ENCODE data around the gene IRS4. TPM values are rescaled to one million over a fixed set of nuclear protein-coding genes. Genes with fewer than 3 reads are reported as not detected.

IRS4 gene
- total RNA-seq, 1 donor from 2014 or later = 1.8 TPM

DNA sequence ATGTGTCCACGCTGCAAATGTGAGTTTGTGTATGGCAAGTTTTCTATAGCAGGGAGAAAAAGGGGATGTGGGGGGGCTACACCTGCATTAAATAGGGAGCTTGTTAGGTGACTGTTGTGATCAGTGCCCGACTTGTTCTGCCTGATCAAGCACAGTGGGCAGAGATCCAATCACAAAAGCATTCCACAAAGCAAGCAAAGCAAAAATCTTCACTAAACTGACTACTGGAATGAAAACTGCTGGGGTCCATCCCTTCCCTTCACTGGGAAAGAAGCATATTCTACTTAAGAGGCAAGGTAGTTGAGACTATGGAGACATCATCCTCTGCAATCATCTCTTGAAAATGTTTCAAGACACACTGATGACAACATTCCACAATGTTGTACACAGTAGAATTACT, 5.2 kb downstream of the IRS4 start:
- no peak for DNase-seq (ENCODE audit: low spot score)
- Mint-ChIP-seq H3K27ac (ENCODE audit: unreplicated experiment) (no peak overlapping the region), H3K27me3 (ENCODE audit: unreplicated experiment) (peaks cover 4% of the 10 kb centered on the region), H3K9me3 (ENCODE audit: unreplicated experiment) (no peaks in the 10 kb centered on the region), H3K36me3 (ENCODE audit: low read depth, unreplicated experiment) (no peaks in the 10 kb centered on the region), H3K4me3 (ENCODE audit: unreplicated experiment) (no peak overlapping the region), H3K4me1 (ENCODE audit: unreplicated experiment) (no peaks in the 10 kb centered on the region)
- TF ChIP-seq, protein P1, sequence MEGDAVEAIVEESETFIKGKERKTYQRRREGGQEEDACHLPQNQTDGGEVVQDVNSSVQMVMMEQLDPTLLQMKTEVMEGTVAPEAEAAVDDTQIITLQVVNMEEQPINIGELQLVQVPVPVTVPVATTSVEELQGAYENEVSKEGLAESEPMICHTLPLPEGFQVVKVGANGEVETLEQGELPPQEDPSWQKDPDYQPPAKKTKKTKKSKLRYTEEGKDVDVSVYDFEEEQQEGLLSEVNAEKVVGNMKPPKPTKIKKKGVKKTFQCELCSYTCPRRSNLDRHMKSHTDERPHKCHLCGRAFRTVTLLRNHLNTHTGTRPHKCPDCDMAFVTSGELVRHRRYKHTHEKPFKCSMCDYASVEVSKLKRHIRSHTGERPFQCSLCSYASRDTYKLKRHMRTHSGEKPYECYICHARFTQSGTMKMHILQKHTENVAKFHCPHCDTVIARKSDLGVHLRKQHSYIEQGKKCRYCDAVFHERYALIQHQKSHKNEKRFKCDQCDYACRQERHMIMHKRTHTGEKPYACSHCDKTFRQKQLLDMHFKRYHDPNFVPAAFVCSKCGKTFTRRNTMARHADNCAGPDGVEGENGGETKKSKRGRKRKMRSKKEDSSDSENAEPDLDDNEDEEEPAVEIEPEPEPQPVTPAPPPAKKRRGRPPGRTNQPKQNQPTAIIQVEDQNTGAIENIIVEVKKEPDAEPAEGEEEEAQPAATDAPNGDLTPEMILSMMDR (IDR thresholded peaks at IDR 0.05; ENCODE audit: unreplicated experiment) = no peak

DNA sequence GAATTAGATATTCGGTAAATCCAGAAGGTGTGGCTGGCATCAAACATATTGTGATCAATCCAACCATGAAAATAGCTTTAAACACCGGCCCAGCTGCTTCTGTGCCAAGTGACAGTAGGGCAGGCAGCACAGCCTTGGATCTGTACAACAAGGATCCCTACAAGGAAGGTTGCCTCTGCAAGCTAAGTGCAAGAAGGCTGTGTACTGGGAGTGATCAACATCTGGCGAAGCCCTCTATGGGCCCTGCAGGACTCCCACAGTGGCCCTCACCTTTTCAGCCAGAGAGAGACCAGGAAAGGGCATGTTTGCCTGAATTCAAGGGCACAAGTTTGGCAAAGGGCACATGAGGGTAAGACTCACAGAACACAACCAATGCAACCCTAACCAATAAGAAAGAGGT, 9.6 kb downstream of the IRS4 start:
- no peaks in the 10 kb centered on the region for H3K36me3 Mint-ChIP-seq (ENCODE audit: low read depth, unreplicated experiment)
- H3K4me1 Mint-ChIP-seq (ENCODE audit: unreplicated experiment) = no peaks in the 10 kb centered on the region
- no peak overlapping the region for H3K27ac Mint-ChIP-seq (ENCODE audit: unreplicated experiment)
- DNase-seq (ENCODE audit: low spot score) = no peak
- TF ChIP-seq, protein P1 (IDR thresholded peaks at IDR 0.05; ENCODE audit: unreplicated experiment) = no peak
- H3K4me3 Mint-ChIP-seq (ENCODE audit: unreplicated experiment) = no peak overlapping the region
- H3K9me3 Mint-ChIP-seq (ENCODE audit: unreplicated experiment) = no peaks in the 10 kb centered on the region
- no peaks in the 10 kb centered on the region for H3K27me3 Mint-ChIP-seq (ENCODE audit: unreplicated experiment)

DNA sequence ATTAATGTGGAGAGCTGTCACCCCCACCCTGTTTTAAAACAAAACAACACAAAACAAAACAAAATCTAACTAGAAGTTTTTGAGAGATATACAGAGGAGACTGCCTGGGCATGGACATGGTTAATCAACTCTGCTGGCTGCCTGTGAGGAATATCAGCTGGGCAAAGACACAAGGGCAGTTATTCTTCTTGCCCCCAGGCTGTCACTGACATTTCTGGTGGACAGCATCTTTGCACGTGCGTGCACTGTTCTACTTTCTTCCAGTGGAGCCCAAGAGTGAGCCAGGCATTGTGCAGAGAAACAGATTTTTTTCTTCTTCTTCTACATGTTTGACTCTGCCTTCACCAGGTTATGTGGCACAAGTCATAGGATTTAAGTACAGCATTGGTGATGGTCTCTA, 13.8 kb downstream of the IRS4 start:
- Mint-ChIP-seq H3K4me1 (ENCODE audit: unreplicated experiment) (no peaks in the 10 kb centered on the region), H3K27me3 (ENCODE audit: unreplicated experiment) (no peaks in the 10 kb centered on the region), H3K9me3 (ENCODE audit: unreplicated experiment) (no peaks in the 10 kb centered on the region), H3K36me3 (ENCODE audit: low read depth, unreplicated experiment) (no peaks in the 10 kb centered on the region), H3K4me3 (ENCODE audit: unreplicated experiment) (no peak overlapping the region), H3K27ac (ENCODE audit: unreplicated experiment) (no peak overlapping the region)
- no peak for DNase-seq (ENCODE audit: low spot score)
- TF ChIP-seq, protein P1 (IDR thresholded peaks at IDR 0.05; ENCODE audit: unreplicated experiment) = no peak

DNA sequence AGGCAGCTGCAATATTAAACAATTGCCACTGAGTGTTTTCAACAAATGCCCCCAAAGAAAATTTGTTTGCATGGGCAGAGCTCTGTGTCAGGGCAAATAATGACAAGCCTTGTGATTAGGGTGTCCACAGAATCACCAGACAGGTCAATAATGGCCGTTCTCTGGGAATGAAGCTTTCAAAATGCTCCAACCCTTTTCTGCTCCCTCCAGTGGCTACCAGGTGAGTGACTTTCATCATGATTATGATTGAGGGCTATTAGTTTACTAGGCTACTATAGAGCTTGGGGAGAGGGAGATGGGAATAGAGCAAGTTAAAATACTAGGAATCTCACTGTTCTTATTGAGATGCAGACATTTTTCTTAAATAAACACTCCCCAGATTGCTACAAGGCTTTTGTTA, 23.5 kb downstream of the IRS4 start:
- Mint-ChIP-seq H3K4me1 (ENCODE audit: unreplicated experiment) (no peaks in the 10 kb centered on the region), H3K27me3 (ENCODE audit: unreplicated experiment) (no peaks in the 10 kb centered on the region)

DNA sequence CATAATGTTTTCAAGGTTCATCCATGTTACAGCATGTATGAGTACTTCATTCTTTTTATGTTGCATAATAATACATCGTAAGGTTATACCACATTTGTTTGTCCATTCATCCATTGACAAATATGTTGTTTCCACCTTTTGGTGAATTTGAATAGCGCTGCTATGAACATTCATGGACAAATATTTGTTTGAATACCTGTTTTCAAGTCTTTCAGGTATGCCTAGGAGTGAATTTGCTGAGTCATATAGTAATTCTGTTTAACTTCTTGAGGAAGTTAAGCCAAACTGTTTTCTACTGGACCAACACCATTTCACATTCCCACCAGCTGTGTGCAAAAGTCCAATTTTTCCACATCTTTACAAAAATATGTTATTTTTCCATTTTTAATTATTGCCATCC, 31.5 kb downstream of the IRS4 start:
- H3K36me3 Mint-ChIP-seq (ENCODE audit: low read depth, unreplicated experiment) = no peaks in the 10 kb centered on the region
- no peak overlapping the region for H3K27ac Mint-ChIP-seq (ENCODE audit: unreplicated experiment)
- no peaks in the 10 kb centered on the region for H3K4me1 Mint-ChIP-seq (ENCODE audit: unreplicated experiment)

More for the DNA sequence above, 23.5 kb downstream of the IRS4 start:
- TF ChIP-seq, protein P1 (IDR thresholded peaks at IDR 0.05; ENCODE audit: unreplicated experiment) = no peak
- Mint-ChIP-seq H3K9me3 (ENCODE audit: unreplicated experiment) (no peaks in the 10 kb centered on the region), H3K4me3 (ENCODE audit: unreplicated experiment) (no peak overlapping the region), H3K36me3 (ENCODE audit: low read depth, unreplicated experiment) (no peaks in the 10 kb centered on the region), H3K27ac (ENCODE audit: unreplicated experiment) (no peak overlapping the region)
- DNase-seq (ENCODE audit: low spot score) = no peak

More for the DNA sequence above, 31.5 kb downstream of the IRS4 start:
- DNase-seq (ENCODE audit: low spot score) = no peak
- H3K27me3 Mint-ChIP-seq (ENCODE audit: unreplicated experiment) = no peaks in the 10 kb centered on the region
- no peak overlapping the region for H3K4me3 Mint-ChIP-seq (ENCODE audit: unreplicated experiment)
- TF ChIP-seq, protein P1 (IDR thresholded peaks at IDR 0.05; ENCODE audit: unreplicated experiment) = no peak
- H3K9me3 Mint-ChIP-seq (ENCODE audit: unreplicated experiment) = no peaks in the 10 kb centered on the region
